ENCODE data around the gene EDARADD. TPM values are rescaled to one million over a fixed set of nuclear protein-coding genes. Genes with fewer than 3 reads are reported as not detected.

The EDARADD gene
- total RNA-seq, 4 donors from 2014 or later: 8.4 to 11.8 (median 8.8) TPM

GRCh38 chr1:236515443-236515958, 121.4 kb downstream of the EDARADD start:
- H3K27ac ChIP-seq: no peak overlapping the region
- DNase-seq: no peak
- WGBS, 2 donors: 75 to 87% methylated on average over 4 of the region's 4 CpGs

GRCh38 chr1:236516929-236517704, 123.0 kb downstream of the EDARADD start:
- Histone ChIP-seq H3K4me1 (no peaks in the 10 kb centered on the region), H3K27ac (no peak overlapping the region), H3K36me3 (no peaks in the 10 kb centered on the region), H3K4me3 (replicated peaks in 1 of 3) (no peak overlapping the region), H3K9me3 (no peaks in the 10 kb centered on the region), H3K27me3 (no peaks in the 10 kb centered on the region)
- TF ChIP-seq POLR2A (IDR thresholded peaks at IDR 0.05): no peak
- no peak for TF ChIP-seq CTCF (IDR thresholded peaks at IDR 0.05)
- intact Hi-C loops (cut with DNase I): no loop called here
- no peak for DNase-seq
- WGBS, 2 donors: 36 to 42% methylated on average over 8 of the region's 8 CpGs

More at GRCh38 chr1:236515443-236515958, 121.4 kb downstream of the EDARADD start:
- Histone ChIP-seq H3K4me1 (no peaks in the 10 kb centered on the region), H3K4me3 (replicated peaks in 1 of 3) (no peak overlapping the region), H3K36me3 (no peaks in the 10 kb centered on the region), H3K9me3 (no peaks in the 10 kb centered on the region), H3K27me3 (no peaks in the 10 kb centered on the region)
- intact Hi-C loops (cut with DNase I): no loop called here
- no peak for TF ChIP-seq POLR2A (IDR thresholded peaks at IDR 0.05)
- TF ChIP-seq CTCF (IDR thresholded peaks at IDR 0.05): no peak

- no peak overlapping the region for H3K4me3 ChIP-seq (replicated peaks in 1 of 3)
- 86% methylated on average over 5 of the region's 5 CpGs for WGBS, 2 donors
- H3K27me3 ChIP-seq: no peaks in the 10 kb centered on the region
- intact Hi-C loops (cut with DNase I): no loop called here
- H3K27ac ChIP-seq: no peak overlapping the region
- H3K36me3 ChIP-seq: no peaks in the 10 kb centered on the region
- peaks cover 0 to 8% of the 10 kb centered on the region in 2 donors for H3K4me1 ChIP-seq
- no peak for TF ChIP-seq CTCF (IDR thresholded peaks at IDR 0.05)
- no peak for TF ChIP-seq POLR2A (IDR thresholded peaks at IDR 0.05)
- no peaks in the 10 kb centered on the region for H3K9me3 ChIP-seq
- DNase-seq: no peak
Measured at GRCh38 chr1:236518322-236518721, 124.2 kb downstream of the EDARADD start.

GRCh38 chr1:236520445-236521005, 126.4 kb downstream of the EDARADD start:
- no peak overlapping the region for H3K27ac ChIP-seq
- H3K36me3 ChIP-seq: no peaks in the 10 kb centered on the region
- WGBS, 2 donors: 76 to 85% methylated on average over 4 of the region's 4 CpGs
- peaks cover 6 to 15% of the 10 kb centered on the region in 2 donors for H3K4me1 ChIP-seq
- intact Hi-C loops (cut with DNase I): loop anchor here (10.0 kb wide), 1 partner anchor 416 kb away; no protein-coding TSS in a partner anchor
- H3K27me3 ChIP-seq: no peaks in the 10 kb centered on the region
- TF ChIP-seq POLR2A (IDR thresholded peaks at IDR 0.05) (no peak), CTCF (IDR thresholded peaks at IDR 0.05) (no peak)
- no peak for DNase-seq
- no peaks in the 10 kb centered on the region for H3K9me3 ChIP-seq
- H3K4me3 ChIP-seq (replicated peaks in 1 of 3): no peak overlapping the region

Measured in thyroid gland (tissue), 4 donors.